K562 (cell line): Measurements from ENCODE around the gene SPRN. TPM values are rescaled to one million over a fixed set of nuclear protein-coding genes. Genes with fewer than 3 reads are reported as not detected.
"Not testable (repeated sequence)": the region's sequence is repeated elsewhere in the genome, so short reads cannot be mapped to it uniquely, and the experiment has no call there.

ENCODE experiments used
- ATAC-seq: fragments of 200-7000 bp; cut with Tn5 transposase; 3 replicates; pipeline ENCODE4 v1.9.1; 2020; ENCODE audit warnings: moderate library complexity
- BruUV-seq: library from RNA; stranded (reverse); fragments of 400-500 nt; replicated peaks from 2 replicates; lab custom pipeline; 2021; lab: Mats Ljungman, UMichigan
- CTCF ChIA-PET: fragments of 300-600 bp; formaldehyde crosslinking; extraction: SDS; loops from one replicate; lab custom pipeline; 2021; ENCODE audit warnings: low intra/inter-chr PET ratio; lab: Yijun Ruan, JAX
- POLR2A ChIA-PET: fragments of 300-600, 350-650 bp; sonication (Branson Sonifier 250); formaldehyde crosslinking; extraction: SDS; loops from one replicate; lab custom pipeline; 2021; ENCODE audit warnings: antibody characterized with exemption, inconsistent platforms; lab: Yijun Ruan, JAX
- DNase-seq, 4 experiments: peaks; one replicate each; pipeline versions ENCODE4 v3.0.0 to v3.0.0-alpha.2; 2011 to 2018; ENCODE audit warnings: low spot score in 3 of 4, mixed read lengths in 3 of 4; ENCODE audit errors: extremely low read depth in 1 of 4
- FAIRE-seq: peaks from 2 replicates; lab custom pipeline; 2011; peaks lifted over from hg19 to GRCh38; lab: Jason Lieb, UNC
- H2AFZ ChIP-seq: 2 replicates; pipeline ENCODE4 v1.6.0; 2011; ENCODE audit warnings: low read depth, low read length, control low read depth, inconsistent platforms
- H3K27ac ChIP-seq: fragments of 200-600 bp; 3 replicates; pipeline ENCODE4 v1.8.0; 2011; ENCODE audit warnings: low read depth, mild to moderate bottlenecking, control low read depth, inconsistent platforms, low read length, moderate library complexity, mixed read lengths; ENCODE audit errors: extremely low read depth
- H3K27me3 ChIP-seq, 2 experiments: fragments of 300-600 bp in 1 of 2; 2 replicates in 1 of 2; 3 replicates in 1 of 2; pipeline versions ENCODE4 v1.6.0 to v1.8.0; 2011; ENCODE audit warnings: inconsistent platforms in 2 of 2, low read length in 2 of 2, mild to moderate bottlenecking in 1 of 2, mixed read lengths in 1 of 2, moderate library complexity in 1 of 2; ENCODE audit not compliant: control insufficient read depth in 2 of 2, insufficient read depth in 2 of 2
- H3K36me3 ChIP-seq: fragments of 300-600 bp; 3 replicates; pipeline ENCODE4 v1.8.0; 2011; ENCODE audit warnings: mild to moderate bottlenecking, low read length, inconsistent platforms; ENCODE audit not compliant: control insufficient read depth, insufficient read depth
- H3K4me1 ChIP-seq, 2 experiments: fragments of 200-600 bp in 1 of 2; replicated peaks in 1 of 2; 2 replicates in 1 of 2; 3 replicates in 1 of 2; pipeline versions ENCODE4 v1.5.1 to v1.8.0; 2011; ENCODE audit warnings: inconsistent platforms in 2 of 2, low read length in 2 of 2, mild to moderate bottlenecking in 1 of 2, mixed read lengths in 1 of 2, moderate library complexity in 1 of 2; ENCODE audit not compliant: control insufficient read depth in 2 of 2, insufficient read depth in 2 of 2
- H3K4me2 ChIP-seq: 2 replicates; pipeline ENCODE4 v1.6.1; 2011; ENCODE audit warnings: low read length, control low read depth, inconsistent platforms, mixed read lengths; ENCODE audit not compliant: insufficient read depth
- H3K4me3 ChIP-seq: fragments of 200-600 bp; sonication (generic), shearing (Covaris generic); 2 replicates; pipeline ENCODE4 v1.5.1; 2016; ENCODE audit warnings: control low read depth, inconsistent platforms
- H3K79me2 ChIP-seq: fragments of 200-600 bp; 3 replicates; pipeline ENCODE4 v1.8.0; 2011; ENCODE audit warnings: low read length, inconsistent platforms; ENCODE audit not compliant: control insufficient read depth, insufficient read depth
- H3K9ac ChIP-seq, 2 experiments: 2 replicates each; pipeline versions ENCODE4 v1.6.0 to v1.6.1; 2011; ENCODE audit warnings: low read depth in 2 of 2, low read length in 2 of 2, control low read depth in 1 of 2, inconsistent platforms in 1 of 2, mild to moderate bottlenecking in 1 of 2, mixed read lengths in 1 of 2; ENCODE audit not compliant: insufficient read depth in 1 of 2
- H3K9me1 ChIP-seq: one replicate; pipeline ENCODE4 v1.6.0; 2011; ENCODE audit warnings: inconsistent platforms, mild to moderate bottlenecking, low read length, moderate library complexity; ENCODE audit not compliant: control insufficient read depth, insufficient read depth
- H3K9me3 ChIP-seq: replicated peaks from 2 replicates; pipeline ENCODE4 v1.5.1; 2011; ENCODE audit warnings: low read depth, low read length, inconsistent platforms; ENCODE audit not compliant: control insufficient read depth, insufficient read depth
- H4K20me1 ChIP-seq: replicated peaks from 2 replicates; pipeline ENCODE4 v1.6.1; 2011; ENCODE audit warnings: low read length, inconsistent platforms, mixed read lengths; ENCODE audit not compliant: control insufficient read depth, insufficient read depth
- WGBS: fragments of 100-300 bp; shearing (Covaris generic); methylation state at CpG from one replicate; pipeline ENCODE4 v1.1.6; 2016; ENCODE audit warnings: low coverage, mixed read lengths; ENCODE audit not compliant: insufficient coverage; ENCODE audit errors: missing lambda C conversion rate; 5-methylcytosine and 5-hydroxymethylcytosine counted together
- in situ Hi-C: fragments of 300-500 bp; cut with MboI; formaldehyde crosslinking; loops from 4 replicates; pipeline ENCODE4 v1.15.0; 2018; ENCODE audit warnings: inconsistent platforms, mixed read lengths
- intact Hi-C: fragments of 100-400 bp; cut with micrococcal nuclease; formaldehyde crosslinking; loops from 2 replicates; pipeline ENCODE4 v1.14.2; 2022
- polyA plus RNA-seq, 8 experiments: library from polyadenylated mRNA; depleted of rRNA in 4 of 8; stranded (reverse) in 5 of 8; unstranded in 3 of 8; fragments of >200 nt; fragmentation: Nextera tagmentation in 2 of 8; fragmentation: Illumina TruSeq in 1 of 8; extraction: Ambion mirVana in 2 of 8; extraction: Trizol in 1 of 8; gene quantifications; 2 replicates each; pipeline versions ENCODE4 v1.2.1 to v1.2.3, GENCODE V29; 2011 to 2014; ENCODE audit warnings: inconsistent platforms in 1 of 8, missing spikeins in 1 of 8
- total RNA-seq, 7 experiments: library from RNA; depleted of rRNA in 6 of 7; stranded (reverse); fragments of >200 nt in 6 of 7; fragmentation: Illumina TruSeq in 2 of 7; extraction: Trizol in 2 of 7; gene quantifications; 2 replicates each; pipeline versions ENCODE4 v1.2.1 to v1.2.3, GENCODE V29; 2011 to 2021; ENCODE audit warnings: low replicate concordance in 1 of 7
- TF ChIP-seq, protein P1 (sequence below): sonication (generic); formaldehyde crosslinking; IDR thresholded peaks from 2 replicates; pipeline ENCODE4 v1.9.0; 2022; ENCODE audit warnings: mild to moderate bottlenecking, missing genetic modification reagents
- TF ChIP-seq, protein P2 (sequence below), 2 experiments: fragments of 450-650 bp; formaldehyde crosslinking in 1 of 2; IDR thresholded peaks; 2 replicates each; pipeline versions ENCODE4 v1.4.0 to v1.6.1; 2014 to 2020; ENCODE audit warnings: mild to moderate bottlenecking in 2 of 2, borderline replicate concordance in 1 of 2, low read depth in 1 of 2
- TF ChIP-seq, protein P3 (sequence below): sonication (generic); formaldehyde crosslinking; IDR thresholded peaks from 2 replicates; pipeline ENCODE4 v1.9.0; 2022; ENCODE audit warnings: mild to moderate bottlenecking, missing genetic modification reagents
- TF ChIP-seq, protein P4 (sequence below): fragments of 250-450 bp; sonication (Bioruptor Pico); IDR thresholded peaks from 2 replicates; pipeline ENCODE4 v1.4.0; 2020; ENCODE audit warnings: mild to moderate bottlenecking, moderate library complexity
- TF ChIP-seq, protein P5 (sequence below), 3 experiments: IDR thresholded peaks in 2 of 3; conservative IDR thresholded peaks in 1 of 3; 2 replicates each; pipeline ENCODE4 v1.5.1; 2011 to 2012; ENCODE audit warnings: low read length in 3 of 3, mild to moderate bottlenecking in 3 of 3, control low read depth in 2 of 3, improper control_type of control experiment in 1 of 3, inconsistent platforms in 1 of 3, low read depth in 1 of 3, mixed read lengths in 1 of 3, moderate library complexity in 1 of 3; ENCODE audit not compliant: insufficient read depth in 2 of 3

Gene SPRN
- total and polyA plus RNA-seq, 9 of the 15 experiments (the other 6 are each of a cell fraction or from before 2014, with no cell fraction given), result 0.04 TPM; not detected in 8

DNA sequence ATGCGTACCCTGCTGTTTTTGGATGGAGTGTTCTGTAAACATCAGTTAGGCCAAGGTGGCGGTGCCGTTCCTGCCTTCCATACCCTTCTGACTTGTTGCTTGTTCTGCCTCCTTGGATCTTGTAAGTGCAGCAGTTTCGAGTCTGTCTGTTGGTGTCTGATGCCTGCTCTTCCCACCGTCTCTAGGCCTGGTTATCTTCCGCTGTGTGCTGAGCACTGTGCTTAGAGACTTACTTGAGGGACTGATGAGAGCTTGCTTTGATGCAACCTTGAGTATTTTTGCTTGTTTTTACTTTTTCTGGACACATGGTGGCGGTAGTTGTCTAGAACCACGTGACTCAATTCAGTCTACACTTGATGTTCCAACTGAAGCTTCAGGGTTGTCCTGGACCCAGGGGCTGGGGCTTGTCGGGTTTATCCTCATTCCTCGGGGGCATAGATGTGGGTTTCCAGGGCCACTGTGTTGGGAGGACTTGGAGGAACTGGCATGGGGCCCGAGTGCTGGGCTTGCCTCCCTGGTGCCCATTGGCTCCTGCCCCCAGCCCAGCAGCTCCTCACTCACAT is 14.4 kb upstream of the SPRN start (continued):
- TF ChIP-seq, protein P1, sequence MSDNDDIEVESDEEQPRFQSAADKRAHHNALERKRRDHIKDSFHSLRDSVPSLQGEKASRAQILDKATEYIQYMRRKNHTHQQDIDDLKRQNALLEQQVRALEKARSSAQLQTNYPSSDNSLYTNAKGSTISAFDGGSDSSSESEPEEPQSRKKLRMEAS, result 0 out of 2 replicates have a peak, but pooled peaks have one; percentile 24
- TF ChIP-seq, protein P2, sequence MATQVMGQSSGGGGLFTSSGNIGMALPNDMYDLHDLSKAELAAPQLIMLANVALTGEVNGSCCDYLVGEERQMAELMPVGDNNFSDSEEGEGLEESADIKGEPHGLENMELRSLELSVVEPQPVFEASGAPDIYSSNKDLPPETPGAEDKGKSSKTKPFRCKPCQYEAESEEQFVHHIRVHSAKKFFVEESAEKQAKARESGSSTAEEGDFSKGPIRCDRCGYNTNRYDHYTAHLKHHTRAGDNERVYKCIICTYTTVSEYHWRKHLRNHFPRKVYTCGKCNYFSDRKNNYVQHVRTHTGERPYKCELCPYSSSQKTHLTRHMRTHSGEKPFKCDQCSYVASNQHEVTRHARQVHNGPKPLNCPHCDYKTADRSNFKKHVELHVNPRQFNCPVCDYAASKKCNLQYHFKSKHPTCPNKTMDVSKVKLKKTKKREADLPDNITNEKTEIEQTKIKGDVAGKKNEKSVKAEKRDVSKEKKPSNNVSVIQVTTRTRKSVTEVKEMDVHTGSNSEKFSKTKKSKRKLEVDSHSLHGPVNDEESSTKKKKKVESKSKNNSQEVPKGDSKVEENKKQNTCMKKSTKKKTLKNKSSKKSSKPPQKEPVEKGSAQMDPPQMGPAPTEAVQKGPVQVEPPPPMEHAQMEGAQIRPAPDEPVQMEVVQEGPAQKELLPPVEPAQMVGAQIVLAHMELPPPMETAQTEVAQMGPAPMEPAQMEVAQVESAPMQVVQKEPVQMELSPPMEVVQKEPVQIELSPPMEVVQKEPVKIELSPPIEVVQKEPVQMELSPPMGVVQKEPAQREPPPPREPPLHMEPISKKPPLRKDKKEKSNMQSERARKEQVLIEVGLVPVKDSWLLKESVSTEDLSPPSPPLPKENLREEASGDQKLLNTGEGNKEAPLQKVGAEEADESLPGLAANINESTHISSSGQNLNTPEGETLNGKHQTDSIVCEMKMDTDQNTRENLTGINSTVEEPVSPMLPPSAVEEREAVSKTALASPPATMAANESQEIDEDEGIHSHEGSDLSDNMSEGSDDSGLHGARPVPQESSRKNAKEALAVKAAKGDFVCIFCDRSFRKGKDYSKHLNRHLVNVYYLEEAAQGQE (IDR thresholded peaks at IDR 0.05; ENCODE audit: borderline replicate concordance), result peak; percentile 57
- TF ChIP-seq, protein P2 (CRISPR knock-in tag; IDR thresholded peaks at IDR 0.05; ENCODE audit: low read depth), result no peak
- TF ChIP-seq, protein P3, sequence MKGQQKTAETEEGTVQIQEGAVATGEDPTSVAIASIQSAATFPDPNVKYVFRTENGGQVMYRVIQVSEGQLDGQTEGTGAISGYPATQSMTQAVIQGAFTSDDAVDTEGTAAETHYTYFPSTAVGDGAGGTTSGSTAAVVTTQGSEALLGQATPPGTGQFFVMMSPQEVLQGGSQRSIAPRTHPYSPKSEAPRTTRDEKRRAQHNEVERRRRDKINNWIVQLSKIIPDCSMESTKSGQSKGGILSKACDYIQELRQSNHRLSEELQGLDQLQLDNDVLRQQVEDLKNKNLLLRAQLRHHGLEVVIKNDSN (CRISPR knock-in tag), result peak; percentile 90
- TF ChIP-seq, protein P4, sequence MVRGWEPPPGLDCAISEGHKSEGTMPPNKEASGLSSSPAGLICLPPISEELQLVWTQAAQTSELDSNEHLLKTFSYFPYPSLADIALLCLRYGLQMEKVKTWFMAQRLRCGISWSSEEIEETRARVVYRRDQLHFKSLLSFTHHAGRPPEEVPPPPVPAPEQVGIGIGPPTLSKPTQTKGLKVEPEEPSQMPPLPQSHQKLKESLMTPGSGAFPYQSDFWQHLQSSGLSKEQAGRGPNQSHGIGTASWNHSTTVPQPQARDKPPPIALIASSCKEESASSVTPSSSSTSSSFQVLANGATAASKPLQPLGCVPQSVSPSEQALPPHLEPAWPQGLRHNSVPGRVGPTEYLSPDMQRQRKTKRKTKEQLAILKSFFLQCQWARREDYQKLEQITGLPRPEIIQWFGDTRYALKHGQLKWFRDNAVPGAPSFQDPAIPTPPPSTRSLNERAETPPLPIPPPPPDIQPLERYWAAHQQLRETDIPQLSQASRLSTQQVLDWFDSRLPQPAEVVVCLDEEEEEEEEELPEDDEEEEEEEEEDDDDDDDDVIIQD, result no peak
- TF ChIP-seq, protein P5, sequence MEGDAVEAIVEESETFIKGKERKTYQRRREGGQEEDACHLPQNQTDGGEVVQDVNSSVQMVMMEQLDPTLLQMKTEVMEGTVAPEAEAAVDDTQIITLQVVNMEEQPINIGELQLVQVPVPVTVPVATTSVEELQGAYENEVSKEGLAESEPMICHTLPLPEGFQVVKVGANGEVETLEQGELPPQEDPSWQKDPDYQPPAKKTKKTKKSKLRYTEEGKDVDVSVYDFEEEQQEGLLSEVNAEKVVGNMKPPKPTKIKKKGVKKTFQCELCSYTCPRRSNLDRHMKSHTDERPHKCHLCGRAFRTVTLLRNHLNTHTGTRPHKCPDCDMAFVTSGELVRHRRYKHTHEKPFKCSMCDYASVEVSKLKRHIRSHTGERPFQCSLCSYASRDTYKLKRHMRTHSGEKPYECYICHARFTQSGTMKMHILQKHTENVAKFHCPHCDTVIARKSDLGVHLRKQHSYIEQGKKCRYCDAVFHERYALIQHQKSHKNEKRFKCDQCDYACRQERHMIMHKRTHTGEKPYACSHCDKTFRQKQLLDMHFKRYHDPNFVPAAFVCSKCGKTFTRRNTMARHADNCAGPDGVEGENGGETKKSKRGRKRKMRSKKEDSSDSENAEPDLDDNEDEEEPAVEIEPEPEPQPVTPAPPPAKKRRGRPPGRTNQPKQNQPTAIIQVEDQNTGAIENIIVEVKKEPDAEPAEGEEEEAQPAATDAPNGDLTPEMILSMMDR (IDR thresholded peaks at IDR 0.05 in 2 of 3, conservative IDR thresholded peaks at IDR 0.05 in 1 of 3; ENCODE audit: insufficient read depth in 2 of 3, low read depth in 1 of 3, low read length in 3 of 3), result peak; percentile 58 to 73 (median 72)

DNA sequence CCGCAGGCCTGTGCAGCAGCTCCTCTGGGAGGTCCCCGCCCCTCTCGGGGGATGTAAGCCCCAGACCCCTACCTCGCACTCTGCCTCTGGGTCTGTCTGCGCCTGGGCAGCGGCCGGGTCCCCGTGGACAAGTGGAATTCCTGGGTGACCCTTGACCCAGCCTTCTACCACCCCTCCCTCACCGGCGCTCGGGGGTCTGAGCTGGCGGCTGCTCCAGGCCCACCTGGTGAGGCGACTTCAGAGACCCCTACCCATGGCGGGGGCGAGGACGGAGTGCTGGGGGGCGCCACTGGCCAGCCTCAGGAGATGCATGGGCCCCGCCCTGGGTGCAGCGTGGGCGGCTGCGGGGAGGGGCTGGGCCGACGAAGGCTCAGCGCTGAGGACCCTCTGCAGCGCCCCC is 8.4 kb upstream of the SPRN start:
- BruUV-seq, H3K4me3 ChIP-seq, ATAC-seq, H3K79me2 ChIP-seq, CTCF ChIA-PET, H3K9me3 ChIP-seq, H3K4me2 ChIP-seq, H3K27me3 ChIP-seq, FAIRE-seq, H3K9me1 ChIP-seq, H3K9ac ChIP-seq, H4K20me1 ChIP-seq, intact Hi-C loops, DNase-seq, H3K4me1 ChIP-seq, H3K27ac ChIP-seq, H3K36me3 ChIP-seq, H2AFZ ChIP-seq, in situ Hi-C loops, POLR2A ChIA-PET: not testable (repeated sequence)
- WGBS, result no CpG with 5 or more reads among the region's 25 CpGs
